ENCODE measurements around the gene ALAD.
A peak's percentile ranks its signal among the peaks of the same experiment; 100 is the strongest.

Gene ALAD

GRCh38 chr9:113343732-113344231 is 57.3 kb downstream of the ALAD start:
- DNase-seq = no peak

GRCh38 chr9:113341712-113342410 is 59.2 kb downstream of the ALAD start:
- DNase-seq = no peak

GRCh38 chr9:113340011-113340699 is 60.9 kb downstream of the ALAD start, which contains the start of gene WDR31:
WDR31 (minus strand) TSS chr9:113340275; CDS start chr9:113332022, 8,253 bp downstream.
- peak; percentile 80 for DNase-seq

GRCh38 chr9:113337714-113338113 is 63.4 kb downstream of the ALAD start:
- no peak for DNase-seq

Data from stimulated activated CD4-positive, alpha-beta T cell treated with anti-CD3 and anti-CD28 coated beads, Interleukin-12 subunit alpha, Interleukin-12 subunit beta, amount 100 ng/mL, for 4 hours (primary cell).